Measurements from ENCODE around the gene POP5.

POP5 gene

GRCh38 chr12:120588948-120589930 is 8.0 kb upstream of the POP5 start:
- no peak for DNase-seq

- no peak for DNase-seq
Measured at GRCh38 chr12:120588371-120588770, 7.2 kb upstream of the POP5 start.

- no peak for DNase-seq
Measured at GRCh38 chr12:120586860-120587259, 5.7 kb upstream of the POP5 start.

GRCh38 chr12:120586206-120586605 is 5.0 kb upstream of the POP5 start:
- DNase-seq, result no peak

- DNase-seq, result peak; percentile 17
Measured at GRCh38 chr12:120584343-120585149, 3.3 kb upstream of the POP5 start.

GRCh38 chr12:120583478-120584030 is 2.4 kb upstream of the POP5 start:
- DNase-seq, result peak; percentile 75

GRCh38 chr12:120581998-120582397 is 796 bp upstream of the POP5 start:
- DNase-seq, result no peak

GRCh38 chr12:120579179-120579578 is 2.0 kb downstream of the POP5 start:
- DNase-seq, result no peak

- peak; percentile 52 for DNase-seq
Measured at GRCh38 chr12:120574106-120574505, 7.1 kb downstream of the POP5 start.

- DNase-seq, result no peak
Measured at GRCh38 chr12:120573560-120573959, 7.6 kb downstream of the POP5 start.

- no peak for DNase-seq
Measured at GRCh38 chr12:120571299-120571698, 9.9 kb downstream of the POP5 start.

- DNase-seq, result no peak
Measured at GRCh38 chr12:120563495-120563894, 17.7 kb downstream of the POP5 start.

- DNase-seq, result no peak
Measured at GRCh38 chr12:120562906-120563305, 18.3 kb downstream of the POP5 start.

GRCh38 chr12:120557589-120557988 is 23.6 kb downstream of the POP5 start:
- no peak for DNase-seq

GRCh38 chr12:120554678-120555077 is 26.5 kb downstream of the POP5 start:
- no peak for DNase-seq

GRCh38 chr12:120546050-120546386 is 35.2 kb downstream of the POP5 start:
- DNase-seq, result no peak

GRCh38 chr12:120544691-120545090 is 36.5 kb downstream of the POP5 start:
- no peak for DNase-seq

GRCh38 chr12:120542166-120542565 is 39.0 kb downstream of the POP5 start:
- DNase-seq, result no peak

GRCh38 chr12:120540445-120540844 is 40.8 kb downstream of the POP5 start:
- no peak for DNase-seq

GRCh38 chr12:120539303-120539702 is 41.9 kb downstream of the POP5 start:
- DNase-seq, result no peak

GRCh38 chr12:120538281-120539156 is 42.7 kb downstream of the POP5 start:
- peak; percentile 7 for DNase-seq

GRCh38 chr12:120537856-120538220 is 43.4 kb downstream of the POP5 start:
- no peak for DNase-seq

Data from fibroblast of skin of scalp (primary cell).